ENCODE data around the gene MACROD1. TPM values are rescaled to one million over a fixed set of nuclear protein-coding genes. Genes with fewer than 3 reads are reported as not detected.

Gene MACROD1
- total and polyA plus RNA-seq, 10 of the 15 experiments (the other 5 are each of a cell fraction or from before 2014, with no cell fraction given), result 1.2 to 22.7 (median 11.3) TPM; not detected in 1

GRCh38 chr11:64072871-64073270 is 93.0 kb downstream of the MACROD1 start:
- intact Hi-C loops (cut with micrococcal nuclease; ENCODE audit: unreplicated experiment), result no loop called here

GRCh38 chr11:64072403-64072802 is 93.5 kb downstream of the MACROD1 start:
- no TSS peak for BruUV-seq (replicated peaks)
- intact Hi-C loops (cut with micrococcal nuclease; ENCODE audit: unreplicated experiment), result no loop called here
- no peaks in the 10 kb centered on the region for H3K27me3 ChIP-seq (replicated peaks in 1 of 2; ENCODE audit: control insufficient read depth in 2 of 2, insufficient read depth in 2 of 2, low read length in 1 of 2)
- H3K4me2 ChIP-seq (ENCODE audit: control insufficient read depth, insufficient read depth), result no peak overlapping the region
- no peak overlapping the region for H3K4me3 ChIP-seq
- H3K9ac ChIP-seq (ENCODE audit: control insufficient read depth, insufficient read depth, low read length), result no peak overlapping the region
- H4K20me1 ChIP-seq (ENCODE audit: control insufficient read depth, insufficient read depth), result no peaks in the 10 kb centered on the region
- in situ Hi-C loops (cut with MboI), result no loop called here
- SMC1A ChIA-PET (ENCODE audit: uncharacterized antibody, unreplicated experiment), result no interaction called here
- FAIRE-seq (no peak), ATAC-seq (no peak), DNase-seq (ENCODE audit: low read depth, low spot score) (no peak)
- no peaks in the 10 kb centered on the region for H3K9me3 ChIP-seq (replicated peaks; ENCODE audit: control insufficient read depth, insufficient read depth, low read length)
- H2AFZ ChIP-seq (ENCODE audit: control insufficient read depth, low read depth, low read length), result no peak overlapping the region
- H3K79me2 ChIP-seq (ENCODE audit: control insufficient read depth, insufficient read depth, low read length), result no peaks in the 10 kb centered on the region
- WGBS (ENCODE audit: insufficient coverage, insufficient replicate concordance, low lambda C conversion rate, missing lambda C conversion rate), result 35% methylated on average over 8 of the region's 8 CpGs
- POLR2A ChIA-PET, result no interaction called here
- CTCF ChIA-PET, result interaction anchor here (0.8 kb wide), 1 partner anchor 75 kb away, joined by 3 read pairs; no protein-coding TSS in a partner anchor
- RAD21 ChIA-PET (ENCODE audit: unreplicated experiment), result no interaction called here
- no peaks in the 10 kb centered on the region for H3K4me1 ChIP-seq (ENCODE audit: control insufficient read depth, insufficient read depth, low read length)
- no peaks in the 10 kb centered on the region for H3K36me3 ChIP-seq (ENCODE audit: control insufficient read depth in 2 of 2, insufficient read depth in 2 of 2, low read length in 1 of 2)
- H3K27ac ChIP-seq (ENCODE audit: control insufficient read depth, insufficient read depth), result no peak overlapping the region
- no peak for TF ChIP-seq SIN3A (IDR thresholded peaks at IDR 0.05; ENCODE audit: low read depth, low read length)
- no peak for TF ChIP-seq ZNF687 (IDR thresholded peaks at IDR 0.05)
- no peak for TF ChIP-seq ZBTB40 (IDR thresholded peaks at IDR 0.05; ENCODE audit: borderline replicate concordance)
- TF ChIP-seq HCFC1 (IDR thresholded peaks at IDR 0.05; ENCODE audit: low read length), result no peak
- no peak for TF ChIP-seq ZNF24 (IDR thresholded peaks at IDR 0.05)
- TF ChIP-seq NFYB (IDR thresholded peaks at IDR 0.05; ENCODE audit: insufficient read depth, low read depth, low read length), result no peak

More at GRCh38 chr11:64072871-64073270, 93.0 kb downstream of the MACROD1 start:
- ATAC-seq, result no peak
- SMC1A ChIA-PET (ENCODE audit: uncharacterized antibody, unreplicated experiment), result no interaction called here
- TF ChIP-seq FOS (IDR thresholded peaks at IDR 0.05; ENCODE audit: borderline replicate concordance, extremely low read depth, insufficient read length) (no peak), JUND (IDR thresholded peaks at IDR 0.05; ENCODE audit: low read depth, low read length) (no peak), STAT3 (IDR thresholded peaks at IDR 0.05; ENCODE audit: low read depth, low read length) (no peak)
- no TSS peak for BruUV-seq (replicated peaks)
- CTCF ChIA-PET, result interaction anchor here (0.8 kb wide), 1 partner anchor 75 kb away, joined by 3 read pairs; no protein-coding TSS in a partner anchor
- RAD21 ChIA-PET (ENCODE audit: unreplicated experiment), result no interaction called here
- no peak for DNase-seq (ENCODE audit: low read depth, low spot score)
- Histone ChIP-seq H3K4me1 (ENCODE audit: control insufficient read depth, insufficient read depth, low read length) (no peaks in the 10 kb centered on the region), H2AFZ (ENCODE audit: control insufficient read depth, low read depth, low read length) (no peak overlapping the region), H4K20me1 (ENCODE audit: control insufficient read depth, insufficient read depth) (no peaks in the 10 kb centered on the region), H3K4me2 (ENCODE audit: control insufficient read depth, insufficient read depth) (no peak overlapping the region), H3K4me3 (no peak overlapping the region), H3K79me2 (ENCODE audit: control insufficient read depth, insufficient read depth, low read length) (no peaks in the 10 kb centered on the region), H3K27me3 (replicated peaks in 1 of 2; ENCODE audit: control insufficient read depth in 2 of 2, insufficient read depth in 2 of 2, low read length in 1 of 2) (no peaks in the 10 kb centered on the region; a peak in 1 of 4 replicates), H3K9ac (ENCODE audit: control insufficient read depth, insufficient read depth, low read length) (no peak overlapping the region), H3K36me3 (ENCODE audit: control insufficient read depth in 2 of 2, insufficient read depth in 2 of 2, low read length in 1 of 2) (no peaks in the 10 kb centered on the region), H3K27ac (ENCODE audit: control insufficient read depth, insufficient read depth) (no peak overlapping the region), H3K9me3 (replicated peaks; ENCODE audit: control insufficient read depth, insufficient read depth, low read length) (no peaks in the 10 kb centered on the region)
- POLR2A ChIA-PET, result no interaction called here
- FAIRE-seq, result no peak
- in situ Hi-C loops (cut with MboI), result no loop called here
- WGBS (ENCODE audit: insufficient coverage, insufficient replicate concordance, low lambda C conversion rate, missing lambda C conversion rate), result 20% methylated on average over 9 of the region's 9 CpGs

All from GM12878 (cell line).